Measurements from ENCODE around the gene AP1S1.
"Not testable (repeated sequence)": the region's sequence is repeated elsewhere in the genome, so short reads cannot be mapped to it uniquely, and the experiment has no call there.

AP1S1 gene

DNA sequence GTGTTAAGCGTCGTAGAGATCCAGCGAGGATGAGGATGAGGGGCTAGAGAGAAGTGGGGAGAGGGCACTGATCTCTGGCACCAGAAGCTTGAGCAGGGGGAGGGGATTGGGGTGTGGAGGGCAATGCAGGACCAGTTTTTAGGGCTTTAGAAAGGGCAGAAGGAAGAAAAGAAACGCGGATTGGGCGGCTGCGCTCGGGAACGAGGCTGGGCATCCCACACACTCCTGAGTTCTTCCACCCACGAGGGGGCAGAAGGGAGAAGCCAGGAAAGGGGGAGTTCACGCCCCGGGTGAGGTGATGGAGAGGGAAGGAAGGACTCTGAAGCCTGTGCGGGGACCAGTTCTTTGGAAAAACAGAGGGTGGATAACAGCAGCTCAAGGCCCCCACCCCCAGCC is 17.2 kb downstream of the AP1S1 start:
- no peak for DNase-seq (ENCODE audit: low read depth in 2 of 2)

DNA sequence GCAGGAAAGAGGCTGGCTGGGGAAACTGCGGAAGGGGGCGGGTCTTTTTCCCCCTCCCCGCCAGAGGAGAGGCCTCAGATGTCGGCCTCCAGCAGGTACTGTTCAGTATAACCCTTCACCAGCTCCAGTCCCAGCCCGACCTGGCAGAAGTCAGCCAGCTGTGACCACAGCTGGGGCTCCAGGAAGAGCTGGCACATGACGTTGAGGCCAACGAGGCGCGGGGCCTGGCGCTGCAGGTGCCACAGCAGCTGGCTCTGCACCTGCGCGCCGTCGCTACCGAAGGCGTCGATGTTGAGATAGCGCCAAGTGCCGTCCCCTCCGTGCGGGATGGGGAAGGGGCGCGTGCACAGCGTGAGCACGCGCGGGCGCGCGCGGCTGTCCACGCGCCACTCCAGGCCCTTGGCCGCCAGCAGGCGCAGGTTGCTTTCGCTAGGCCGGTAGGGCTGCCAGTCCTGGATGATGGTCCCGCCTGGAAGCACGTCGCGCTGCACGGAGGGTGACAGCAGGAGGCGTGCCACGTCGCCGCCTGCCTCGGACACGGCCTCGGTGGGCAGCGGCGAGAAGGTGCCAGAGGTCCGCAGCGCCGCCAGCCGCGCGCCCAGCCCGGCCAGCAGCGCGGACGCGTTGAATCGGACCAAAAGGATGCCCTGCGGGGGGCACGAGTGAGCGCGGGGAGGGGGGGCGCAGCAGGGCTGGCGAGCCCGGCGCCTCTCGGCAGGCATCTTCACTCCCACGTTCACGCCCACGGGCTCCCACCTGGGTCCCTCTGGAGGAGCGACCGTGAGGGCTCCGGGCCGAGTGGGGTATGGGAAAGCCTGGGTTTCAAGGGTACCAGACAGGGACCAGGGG is 18.0 kb downstream of the AP1S1 start:
- no peak for DNase-seq (ENCODE audit: low read depth in 2 of 2)

DNA sequence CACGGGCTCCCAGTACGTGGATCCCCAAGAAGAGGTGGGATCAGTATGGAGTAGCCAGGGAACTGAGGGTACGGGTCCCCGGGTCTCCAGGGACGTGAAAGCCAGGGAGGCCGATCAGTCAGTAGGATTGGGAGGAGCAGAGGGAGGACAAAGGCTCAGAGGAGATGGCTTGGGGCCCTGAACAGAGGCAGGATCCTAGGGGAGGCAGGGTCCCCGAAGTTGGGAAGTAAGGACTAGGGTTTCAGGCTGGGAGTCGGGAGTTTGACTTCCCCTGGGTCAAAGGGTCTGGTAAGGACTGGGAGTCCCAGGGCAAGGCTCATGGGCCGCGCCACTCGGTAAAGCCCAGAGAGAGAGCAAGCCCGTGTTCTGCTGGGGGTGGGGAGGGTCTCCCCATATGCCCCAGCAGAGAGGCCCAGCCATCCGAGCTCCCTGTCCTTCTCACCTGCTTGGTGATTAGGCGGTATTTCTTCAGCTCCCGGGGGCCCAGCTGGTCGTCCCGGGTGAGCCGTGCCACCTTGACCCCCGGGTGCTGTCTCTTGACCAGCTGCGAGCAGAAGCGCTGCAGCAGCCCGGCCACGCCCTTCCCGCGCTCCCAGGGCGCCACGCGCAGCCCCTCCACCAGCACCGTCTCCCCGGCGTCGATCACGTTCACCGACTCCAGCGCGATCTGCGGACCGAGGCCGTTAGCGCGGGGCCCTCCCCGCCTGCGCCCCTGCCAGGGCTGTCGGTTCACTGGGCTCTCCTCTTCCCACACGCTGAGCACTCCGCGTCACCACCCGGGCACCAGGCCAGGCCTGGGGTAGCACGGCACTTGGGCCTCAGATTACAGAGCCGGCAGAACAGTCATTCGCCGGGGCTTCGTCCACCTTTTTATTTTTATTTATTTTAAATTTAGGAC is 18.8 kb downstream of the AP1S1 start:
- no peak for DNase-seq (ENCODE audit: low read depth in 2 of 2)

DNA sequence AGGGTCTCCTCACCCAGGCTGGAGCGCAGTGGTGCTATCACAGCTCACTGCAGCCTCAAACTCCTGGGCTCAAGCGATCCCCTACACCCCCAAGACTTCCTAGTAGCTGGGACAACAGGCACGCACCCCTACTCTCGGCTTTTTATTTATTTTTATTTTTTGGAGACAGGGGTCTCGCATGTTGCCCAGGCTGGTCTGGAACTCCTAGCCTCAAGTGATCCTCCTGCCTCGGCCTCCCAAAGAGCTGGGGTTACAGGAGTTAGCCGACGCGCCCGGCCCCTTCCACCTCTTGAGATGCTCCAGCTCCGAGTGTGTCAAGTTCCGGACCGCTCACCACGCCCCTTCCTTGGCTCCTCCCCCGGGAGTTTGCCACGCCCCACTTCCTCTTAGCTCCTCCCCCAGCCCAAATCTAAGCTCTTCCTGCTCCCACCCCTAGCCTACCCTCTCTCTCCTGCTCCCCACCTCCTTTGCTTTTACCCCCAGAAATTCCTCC is 19.5 kb downstream of the AP1S1 start:
- DNase-seq (ENCODE audit: low read depth in 2 of 2) = no peak

DNA sequence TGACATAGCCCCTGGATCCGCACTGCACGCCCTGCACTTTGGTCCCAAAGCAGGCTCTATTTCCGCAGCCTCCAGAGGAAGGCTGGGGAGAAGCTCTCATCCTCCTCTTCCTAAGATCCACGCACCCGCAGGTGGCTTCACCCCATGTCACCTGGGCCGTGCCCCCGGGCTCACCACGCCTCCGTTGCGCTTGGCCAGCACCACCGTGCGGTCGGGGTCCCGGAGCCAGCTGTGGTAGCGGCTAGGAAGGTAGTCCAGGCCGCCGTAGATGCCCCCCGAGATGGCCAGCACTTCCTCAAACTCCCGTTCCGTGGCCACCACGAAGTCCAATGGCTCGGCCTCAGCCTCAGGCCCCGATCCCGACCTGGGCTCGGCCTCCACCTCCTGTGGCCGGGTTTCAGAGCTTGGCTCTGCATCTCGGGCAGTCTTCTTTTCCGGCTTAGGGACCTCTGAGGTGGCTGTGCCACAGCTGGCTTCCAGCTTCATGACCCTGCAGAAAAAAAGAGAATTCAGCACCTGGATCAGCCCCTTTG is 20.1 kb downstream of the AP1S1 start:
- no peak for DNase-seq (ENCODE audit: low read depth in 2 of 2)

DNA sequence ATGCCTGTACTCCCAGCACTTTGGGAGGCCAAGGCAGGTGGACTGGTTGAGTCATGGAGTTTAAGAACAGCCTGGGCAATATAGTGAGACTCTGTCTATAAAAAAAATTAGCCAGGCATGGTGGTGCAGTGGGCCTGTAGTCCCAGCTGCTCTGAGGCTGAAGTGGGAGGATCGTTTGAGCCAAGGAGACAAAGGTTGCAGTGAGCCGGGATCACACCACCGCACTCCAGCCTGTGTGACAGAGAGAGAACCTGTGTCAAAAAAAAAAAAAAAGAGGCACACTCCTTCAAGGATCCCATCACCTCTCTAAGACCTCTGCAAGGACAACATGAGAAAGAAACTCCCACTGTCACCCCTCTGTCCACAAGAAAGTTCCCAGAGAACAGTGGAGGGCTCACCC is 21.4 kb downstream of the AP1S1 start:
- no peak for DNase-seq (ENCODE audit: low read depth in 2 of 2)

DNA sequence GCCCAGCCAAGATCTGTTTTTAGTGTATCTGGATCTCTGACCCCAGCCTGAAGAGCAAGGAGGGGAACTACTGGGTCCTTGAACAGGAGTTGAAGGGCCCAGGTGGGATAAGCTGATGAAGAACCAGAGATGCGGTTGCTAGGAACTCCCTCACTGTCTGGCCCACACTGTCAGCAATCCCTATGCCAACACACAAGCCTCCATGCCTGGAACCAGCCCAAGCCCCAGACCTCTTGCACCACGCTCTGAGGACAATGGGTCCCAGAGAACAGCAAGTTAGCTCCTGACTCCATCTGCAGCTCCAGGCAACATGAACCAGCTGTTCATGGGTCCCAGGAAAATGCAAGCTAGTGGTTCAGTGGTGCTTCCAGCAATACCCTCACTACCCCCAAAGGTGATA is 23.4 kb downstream of the AP1S1 start:
- no peak for DNase-seq (ENCODE audit: low read depth in 2 of 2)

DNA sequence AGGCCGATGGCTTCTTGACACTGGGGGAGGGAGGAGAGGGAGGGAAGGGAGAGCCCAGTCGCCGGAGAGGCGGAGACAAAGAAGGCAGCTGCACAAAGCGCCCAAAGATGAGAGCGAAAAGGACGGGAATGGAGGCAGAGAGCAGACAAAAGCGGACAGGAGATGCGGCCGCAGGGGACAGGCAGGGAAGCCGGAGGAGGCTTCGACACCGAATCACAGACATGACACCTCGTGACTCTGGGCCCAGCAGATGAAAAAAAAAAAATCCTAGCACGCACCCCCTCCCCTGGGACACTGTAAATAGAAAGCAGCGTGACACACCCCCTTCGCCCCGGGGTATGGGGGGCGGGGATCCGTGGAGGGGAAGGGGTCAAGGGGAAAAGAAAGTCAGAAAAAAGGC is 24.8 kb downstream of the AP1S1 start:
- DNase-seq (ENCODE audit: low read depth in 2 of 2) = no peak

DNA sequence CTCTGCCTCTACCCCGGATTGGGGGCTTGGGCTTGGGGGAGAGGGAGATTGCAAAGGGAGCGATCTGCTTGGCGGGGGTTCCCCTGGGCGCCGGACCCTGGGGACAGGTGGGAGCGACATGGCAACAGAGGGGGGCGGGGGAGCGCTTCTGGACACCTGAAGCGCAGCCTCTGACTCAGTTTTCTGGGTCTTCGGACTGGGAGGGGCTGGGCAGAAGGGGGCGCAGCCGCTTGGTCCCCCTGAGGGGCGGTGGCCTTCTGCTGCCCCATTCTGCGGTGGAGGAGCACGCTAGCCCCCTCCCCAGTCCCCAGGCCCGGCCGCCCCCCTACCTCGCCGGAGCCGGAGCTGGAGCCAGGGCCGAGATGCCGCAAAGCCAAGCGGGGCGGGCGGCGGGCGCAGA is 25.4 kb downstream of the AP1S1 start:
- no peak for DNase-seq (ENCODE audit: low read depth in 2 of 2)

DNA sequence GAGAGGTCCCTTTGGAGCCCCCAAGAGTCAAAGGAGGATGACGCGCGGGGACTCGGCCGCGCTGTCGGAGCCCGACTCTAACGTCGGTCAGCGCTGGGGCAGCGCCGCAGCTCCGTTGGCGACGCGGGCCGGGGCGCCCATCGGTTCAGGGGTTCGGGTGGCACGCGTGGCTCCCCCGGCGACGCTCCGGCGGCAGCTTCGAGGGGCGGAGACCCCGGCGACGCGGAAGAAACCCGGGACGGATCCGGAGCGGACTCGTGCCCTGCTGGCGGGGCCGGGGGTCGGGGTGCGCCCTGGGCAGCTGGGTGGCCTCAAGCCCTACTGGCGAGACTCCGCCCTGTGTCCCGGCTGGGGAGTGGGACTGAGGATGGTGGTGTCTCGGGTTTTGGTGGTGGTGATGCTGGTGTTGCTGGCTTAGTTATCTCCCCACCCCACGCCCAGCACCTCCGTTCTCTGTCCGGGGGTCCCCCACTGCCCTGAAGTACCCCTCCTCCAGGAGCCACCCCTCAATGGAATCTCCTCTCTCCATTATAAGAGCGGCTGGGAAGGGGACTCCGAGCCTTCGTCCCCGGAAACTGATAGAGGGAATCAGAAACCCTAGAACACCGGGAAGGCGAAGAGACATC is 26.0 kb downstream of the AP1S1 start, which contains the start of gene NAT16:
NAT16 (minus strand) TSS at position 164 of the 626 bp plus-strand sequence. CDS start 5,486 bp downstream, outside the sequence.
- DNase-seq (ENCODE audit: low read depth in 2 of 2) = no peak

DNA sequence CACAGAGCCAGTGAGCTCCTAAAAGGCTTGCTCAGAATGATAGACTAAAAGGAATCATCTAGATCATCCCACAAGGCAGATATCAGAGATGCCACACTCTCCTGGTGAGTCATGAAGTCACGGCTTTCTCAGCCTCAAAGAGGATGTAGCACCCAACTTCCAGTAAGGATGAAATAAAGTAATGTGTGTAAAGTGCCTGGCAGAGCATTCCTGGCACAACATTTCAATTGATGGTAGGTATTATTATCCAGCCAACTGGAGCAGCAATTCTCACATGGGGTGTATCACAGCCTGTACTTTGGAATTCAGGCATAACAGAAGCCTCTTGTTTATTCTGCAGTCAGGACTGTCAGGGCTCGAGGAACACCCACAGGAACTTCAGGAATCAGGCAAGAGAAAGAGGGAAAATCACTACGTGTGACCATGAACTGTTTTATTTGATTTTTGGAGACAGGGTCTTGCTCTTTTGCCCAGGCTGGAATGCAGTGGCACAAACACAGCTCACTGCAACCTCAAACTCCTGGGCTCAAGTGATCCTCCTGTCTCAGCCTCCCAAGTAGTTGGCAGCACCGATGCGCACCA is 31.1 kb downstream of the AP1S1 start:
- DNase-seq (ENCODE audit: low read depth in 2 of 2) = no peak

DNA sequence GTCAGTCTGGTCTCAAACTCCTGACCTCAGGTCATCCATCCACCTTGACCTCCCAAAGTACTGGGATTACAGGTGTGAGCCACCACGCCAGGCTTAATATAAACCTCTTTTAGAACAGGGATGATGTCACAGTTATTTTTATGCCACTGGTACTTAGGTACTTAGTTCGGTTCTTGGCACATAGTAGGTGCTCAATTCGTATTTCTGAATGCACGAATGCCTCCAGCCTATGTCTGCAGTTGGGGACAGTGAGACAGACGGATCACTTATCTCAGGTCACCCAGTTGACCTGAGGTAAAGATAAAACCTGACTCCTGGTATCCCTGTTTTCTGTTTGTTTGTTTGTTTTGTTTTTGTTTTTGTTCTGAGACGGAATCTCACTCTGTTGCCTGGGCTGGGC is 31.9 kb downstream of the AP1S1 start:
- DNase-seq (ENCODE audit: low read depth in 2 of 2) = no peak

DNA sequence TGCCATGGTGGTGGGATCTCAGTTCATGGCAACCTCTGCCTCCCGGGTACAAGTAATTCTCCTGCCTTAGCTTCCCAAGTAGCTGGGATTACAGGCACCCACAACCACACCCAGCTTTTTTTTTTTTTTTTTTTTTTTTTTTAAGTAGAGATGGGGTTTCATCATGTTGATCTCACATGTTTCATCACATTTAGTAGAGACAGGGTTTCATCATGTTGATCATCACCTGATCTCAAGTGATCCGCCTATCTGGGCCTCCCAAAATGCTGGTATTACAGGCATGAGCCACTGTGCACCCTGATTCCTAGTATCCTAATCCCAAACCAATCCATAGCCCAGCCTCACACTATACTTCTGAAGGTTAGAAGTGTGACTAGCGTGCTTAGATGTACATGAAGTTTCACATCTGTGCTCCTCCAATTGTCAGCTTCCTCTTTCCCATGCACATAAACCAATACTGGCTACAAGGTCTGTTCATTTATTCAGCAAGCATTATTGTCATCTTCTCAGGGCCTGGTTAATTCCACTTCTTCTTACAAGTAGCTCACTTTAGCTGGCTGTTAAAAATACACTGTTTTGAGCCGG is 32.7 kb downstream of the AP1S1 start:
- DNase-seq (ENCODE audit: low read depth in 2 of 2) = no peak

DNA sequence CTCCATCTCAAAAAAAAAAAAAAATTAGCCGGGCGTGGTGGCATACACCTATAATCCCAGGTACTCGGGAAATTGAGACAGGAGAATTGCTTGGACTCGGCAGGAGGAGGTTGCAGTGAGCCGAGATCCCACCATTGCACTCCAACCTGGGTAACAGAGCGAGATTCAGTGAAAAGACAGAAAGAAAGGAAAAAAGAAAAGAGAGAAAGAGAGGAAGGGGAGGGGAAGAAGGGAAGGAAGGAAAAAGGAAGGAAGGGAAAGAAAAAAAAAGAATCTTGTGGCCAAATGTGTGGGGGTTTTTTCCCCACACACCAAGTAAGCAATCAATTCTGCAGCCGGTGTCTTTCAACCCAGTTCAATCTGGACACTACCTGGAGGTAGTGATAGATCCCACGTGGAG is 34.8 kb downstream of the AP1S1 start:
- DNase-seq (ENCODE audit: low read depth in 2 of 2) = no peak

DNA sequence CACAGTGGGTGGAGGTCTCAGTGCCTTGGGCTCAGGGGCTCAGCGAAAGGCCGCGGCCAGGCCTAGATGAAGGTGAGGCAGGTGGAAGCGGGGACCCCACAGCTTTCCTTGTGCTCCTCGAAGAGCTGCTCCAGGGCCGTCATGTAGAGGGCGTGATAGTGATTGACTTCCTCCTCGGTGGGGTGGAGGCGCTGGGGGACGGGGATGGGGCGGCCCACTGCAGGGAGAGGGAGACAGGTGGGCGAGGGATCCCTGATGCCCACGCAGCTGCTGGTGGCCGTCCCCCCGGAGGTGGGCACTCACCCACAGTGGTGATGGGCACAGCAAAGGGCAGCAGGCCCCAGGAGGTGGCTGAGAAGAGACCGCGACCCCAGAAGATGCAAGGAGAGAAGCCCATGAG is 41.6 kb downstream of the AP1S1 start:
- no peak for DNase-seq (ENCODE audit: low read depth in 2 of 2)

DNA sequence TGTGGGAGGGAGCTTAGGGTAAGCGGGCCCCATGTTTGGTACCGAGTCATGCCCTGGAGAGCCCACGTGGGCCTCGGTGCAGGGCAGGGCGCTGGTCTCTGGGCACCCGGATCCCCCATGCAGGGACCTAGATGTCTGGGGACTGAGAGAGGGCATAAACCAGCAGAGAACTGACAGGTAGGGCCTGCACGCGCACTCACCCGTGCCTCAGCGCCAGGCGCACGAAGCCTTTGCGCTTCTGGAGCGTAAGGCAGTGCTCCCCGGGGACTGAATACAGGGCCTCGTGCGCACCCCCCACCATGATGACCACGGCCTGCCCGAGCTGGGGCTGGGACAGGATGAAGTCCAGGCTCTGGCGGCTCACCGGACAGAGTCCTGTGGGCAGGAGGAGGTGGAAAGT is 43.7 kb downstream of the AP1S1 start:
- no peak for DNase-seq (ENCODE audit: low read depth in 2 of 2)

DNA sequence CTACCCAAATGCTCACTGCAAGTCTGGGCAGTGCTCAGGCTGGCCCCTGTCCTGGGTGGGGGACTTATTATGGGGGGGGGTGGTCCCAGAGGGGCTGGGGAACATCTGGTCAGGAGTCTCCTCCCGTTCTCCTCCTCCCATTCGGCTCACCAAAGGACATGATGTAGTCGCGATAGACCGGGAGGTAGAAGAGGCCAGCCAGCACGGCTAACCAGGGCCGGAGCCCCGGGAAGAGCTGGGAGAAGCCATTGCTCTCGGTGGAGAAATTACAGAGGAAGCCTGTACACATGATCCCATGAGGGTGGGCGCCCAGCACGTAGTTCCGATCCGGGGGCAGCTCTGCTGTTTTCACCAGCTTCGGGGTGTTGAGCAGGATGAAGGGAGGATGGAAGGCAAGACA is 44.2 kb downstream of the AP1S1 start:
- no peak for DNase-seq (ENCODE audit: low read depth in 2 of 2)

DNA sequence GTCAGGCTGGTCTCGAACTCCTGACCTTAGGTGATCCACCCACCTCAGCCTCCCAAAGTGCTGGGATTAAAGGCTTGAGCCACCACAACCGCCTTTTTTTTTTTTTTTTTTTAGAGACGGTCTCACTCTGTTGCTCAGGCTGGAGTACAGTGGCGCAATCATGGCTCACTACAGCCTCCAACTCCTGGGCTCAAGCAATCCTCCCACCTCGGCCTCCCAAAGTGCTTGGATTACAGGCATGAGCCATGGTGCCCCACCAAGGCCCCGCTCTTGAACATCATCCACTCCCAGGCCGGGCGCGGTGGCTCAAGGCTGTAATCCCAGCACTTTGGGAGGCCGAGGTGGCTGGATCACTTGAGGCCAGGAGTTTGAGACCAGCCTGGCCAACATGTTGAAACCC is 45.2 kb downstream of the AP1S1 start:
- not testable (repeated sequence) for DNase-seq (ENCODE audit: low read depth in 2 of 2)

DNA sequence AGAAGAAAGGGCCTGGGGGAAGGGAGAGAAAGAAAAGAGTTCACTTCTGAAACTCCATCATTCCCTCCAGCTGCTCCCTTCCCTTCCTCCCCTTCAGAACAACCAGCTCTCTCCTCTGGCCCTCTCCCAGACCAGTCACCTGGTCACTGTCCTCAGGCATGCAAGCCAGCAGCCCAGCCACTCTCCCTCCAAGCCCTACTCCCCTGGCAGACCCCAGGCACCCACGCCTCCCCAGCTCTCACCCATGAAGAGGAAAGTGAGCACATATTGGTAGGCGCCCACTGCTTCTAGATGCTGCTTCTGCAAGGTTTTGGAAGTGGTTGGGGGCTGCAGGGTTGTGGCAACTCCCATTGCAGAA is 46.2 kb downstream of the AP1S1 start:
- DNase-seq (ENCODE audit: low read depth in 2 of 2) = no peak

DNA sequence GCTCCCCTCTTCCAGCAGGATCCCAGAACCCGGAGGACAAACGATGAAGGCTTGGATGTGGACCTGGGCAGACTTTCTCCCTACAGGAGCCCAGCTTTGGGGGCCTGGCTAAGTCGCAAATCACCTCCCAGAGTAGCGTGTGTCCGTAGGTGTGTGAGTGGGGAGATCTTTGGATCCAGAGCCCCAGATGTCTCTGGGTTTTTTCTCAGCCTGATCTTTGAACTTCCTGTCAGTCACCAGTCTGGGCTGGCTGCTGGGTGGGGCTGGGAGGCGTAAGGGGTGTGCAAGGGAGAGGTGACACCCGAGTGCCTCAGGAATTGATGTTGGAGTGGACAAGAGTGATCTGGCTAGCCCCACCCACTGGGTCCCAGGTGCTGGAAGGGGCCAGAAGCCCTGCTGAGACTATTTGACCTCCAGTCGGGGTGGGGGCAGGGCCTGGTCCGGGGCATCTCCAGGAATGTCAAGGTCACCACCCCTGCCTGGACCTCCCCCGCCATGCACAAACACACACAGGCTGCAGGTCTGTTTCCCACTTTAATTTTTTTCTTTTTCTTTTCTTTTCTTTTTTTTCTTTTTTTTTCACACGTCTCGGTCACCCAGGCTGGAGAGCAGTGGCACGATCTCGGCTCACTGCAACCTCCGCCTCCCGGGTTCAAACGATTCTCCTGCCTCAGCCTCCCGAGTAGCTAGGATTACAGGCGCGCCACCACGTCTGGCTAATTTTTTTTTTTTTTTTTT is 46.8 kb downstream of the AP1S1 start, which contains the start of gene MOGAT3:
MOGAT3 (minus strand) TSS at position 175 of the 738 bp plus-strand sequence. CDS start 182 bp downstream, outside the sequence.
- no peak for DNase-seq (ENCODE audit: low read depth in 2 of 2)

Data from stimulated activated CD4-positive, alpha-beta T cell treated with anti-CD3 and anti-CD28 coated beads, Interleukin-1b, Interleukin-23, amount 100 ng/mL, for 4 hours (primary cell).